Activated CD8-positive, alpha-beta memory T cell treated with anti-CD3 and anti-CD28 coated beads for 4 hours (primary cell): Measurements from ENCODE around the gene HTR3C.
"Not testable (repeated sequence)": the region's sequence is repeated elsewhere in the genome, so short reads cannot be mapped to it uniquely, and the experiment has no call there.

Experiments used
- DNase-seq, 2 donors: peaks; one replicate each; pipeline ENCODE4 v3.0.0-alpha.2; 2020; ENCODE audit warnings: low read depth in 2 of 2

HTR3C gene

GRCh38 chr3:184031187-184031792 lies 21.6 kb upstream of the HTR3C start, which contains the start of gene HTR3D:
TSS of gene HTR3D (plus strand) at chr3:184031742. CDS start at chr3:184031742, 0 bp downstream.
- no peak for DNase-seq

DNA sequence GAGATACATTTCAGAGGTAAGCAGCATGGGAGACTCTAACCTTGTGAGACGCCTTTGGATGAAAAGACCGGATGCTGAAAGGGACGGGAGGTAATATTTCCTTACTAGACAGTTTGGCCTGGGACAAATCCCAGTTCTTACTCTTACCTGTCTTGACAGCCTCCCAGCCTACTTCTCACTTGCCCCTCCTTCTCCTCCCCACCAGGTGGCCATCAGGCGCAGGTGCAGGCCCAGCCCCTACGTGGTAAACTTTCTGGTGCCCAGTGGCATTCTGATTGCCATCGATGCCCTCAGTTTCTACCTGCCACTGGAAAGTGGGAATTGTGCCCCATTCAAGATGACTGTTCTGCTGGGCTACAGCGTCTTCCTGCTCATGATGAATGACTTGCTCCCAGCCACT lies 15.0 kb upstream of the HTR3C start:
- no peak for DNase-seq

DNA sequence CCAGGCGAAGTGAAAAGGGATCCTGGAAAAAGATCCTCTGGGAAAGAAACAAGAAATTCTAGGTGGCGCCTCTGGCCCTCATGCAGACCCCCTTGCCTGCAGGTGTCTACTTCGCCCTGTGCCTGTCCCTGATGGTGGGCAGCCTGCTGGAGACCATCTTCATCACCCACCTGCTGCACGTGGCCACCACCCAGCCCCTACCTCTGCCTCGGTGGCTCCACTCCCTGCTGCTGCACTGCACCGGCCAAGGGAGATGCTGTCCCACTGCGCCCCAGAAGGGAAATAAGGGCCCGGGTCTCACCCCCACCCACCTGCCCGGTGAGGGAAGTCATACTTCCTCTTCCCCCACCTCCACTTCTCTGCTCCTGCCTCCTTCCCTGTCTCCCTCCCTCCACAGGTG lies 14.5 kb upstream of the HTR3C start:
- DNase-seq = not testable (repeated sequence)

DNA sequence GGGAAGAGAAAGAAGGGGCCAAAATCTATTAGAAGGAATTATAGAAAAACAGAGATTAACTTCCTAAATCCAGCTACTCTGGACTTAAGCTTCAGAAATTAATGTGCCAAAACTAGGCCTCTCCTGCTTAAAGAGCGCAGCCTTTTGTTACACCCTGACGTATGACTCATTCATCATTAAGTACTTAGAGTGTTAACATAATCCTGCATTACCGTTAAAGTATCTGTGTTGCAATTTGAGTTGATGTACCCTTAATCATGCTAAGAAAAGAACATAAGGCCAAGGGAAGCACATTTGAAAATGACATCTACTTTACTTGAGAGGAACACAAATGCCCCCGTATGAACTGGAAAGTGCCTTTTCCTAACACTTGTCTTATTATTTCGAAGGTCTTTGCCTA lies 13.4 kb upstream of the HTR3C start:
- DNase-seq = no peak

- DNase-seq = no peak
Observed at GRCh38 chr3:184040010-184040409, 12.8 kb upstream of the HTR3C start.

DNA sequence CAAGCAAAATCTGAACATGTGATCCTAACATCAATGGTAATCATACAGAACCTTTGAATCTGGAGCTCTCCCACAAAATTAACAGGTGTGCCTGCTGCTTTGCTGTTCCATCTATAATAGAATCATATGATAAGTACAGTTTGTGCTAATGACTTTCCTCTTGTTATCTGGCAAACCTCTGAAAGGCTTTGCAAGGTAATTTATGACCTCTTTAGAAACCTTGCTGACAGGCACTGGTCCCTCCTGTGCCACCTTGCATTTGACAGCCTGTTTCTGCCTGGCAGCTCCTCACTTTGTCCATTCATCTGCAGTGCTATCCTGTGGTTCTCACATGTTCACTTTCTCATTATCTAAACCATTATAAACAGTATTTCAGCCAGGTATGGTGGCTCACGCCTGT lies 10.2 kb upstream of the HTR3C start:
- DNase-seq = no peak

DNA sequence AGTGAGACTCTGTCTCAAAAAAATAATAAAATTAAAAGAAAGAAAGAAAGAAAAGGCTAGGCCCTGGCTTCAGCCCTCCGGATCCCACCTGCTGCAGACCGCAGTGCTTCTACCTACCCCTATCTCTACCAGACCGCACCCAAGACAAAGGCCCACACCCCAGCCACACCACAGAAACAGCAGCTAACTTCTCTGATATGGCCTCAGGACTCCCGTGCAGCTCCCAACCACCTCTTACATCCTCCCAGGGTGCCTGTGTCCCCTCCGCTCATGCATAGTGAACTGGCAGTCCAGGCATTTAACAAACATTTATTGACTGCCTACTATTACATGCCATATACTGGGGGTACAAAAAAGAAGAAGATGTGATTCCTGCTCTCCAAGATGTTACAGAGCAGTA lies 6.9 kb upstream of the HTR3C start:
- no peak for DNase-seq

- DNase-seq = no peak
Observed at GRCh38 chr3:184050217-184050847, 2.5 kb upstream of the HTR3C start.

GRCh38 chr3:184058029-184058428 lies 5.2 kb downstream of the HTR3C start:
- DNase-seq = no peak

- DNase-seq = no peak
Observed at GRCh38 chr3:184059424-184059823, 6.6 kb downstream of the HTR3C start.

DNA sequence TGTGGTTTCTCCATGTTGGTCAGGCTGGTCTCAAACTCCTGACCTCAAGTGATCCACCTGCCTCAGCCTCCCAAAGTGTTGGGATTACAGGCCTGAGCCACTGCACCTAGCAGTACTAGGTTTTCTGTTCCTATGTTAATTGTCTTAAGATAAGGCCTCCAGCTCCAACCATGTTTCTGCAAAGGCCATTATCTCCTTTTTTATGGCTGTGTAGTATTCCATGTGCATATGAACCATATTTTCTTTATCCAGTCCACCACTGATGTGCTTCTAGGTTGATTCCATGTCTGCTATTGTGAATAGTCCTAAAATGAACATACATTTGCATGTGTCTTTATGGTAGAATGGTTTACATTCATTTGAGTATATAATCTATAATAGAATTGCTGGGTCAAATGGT lies 9.8 kb downstream of the HTR3C start:
- no peak for DNase-seq

GRCh38 chr3:184066211-184066610 lies 13.4 kb downstream of the HTR3C start:
- DNase-seq = no peak

DNA sequence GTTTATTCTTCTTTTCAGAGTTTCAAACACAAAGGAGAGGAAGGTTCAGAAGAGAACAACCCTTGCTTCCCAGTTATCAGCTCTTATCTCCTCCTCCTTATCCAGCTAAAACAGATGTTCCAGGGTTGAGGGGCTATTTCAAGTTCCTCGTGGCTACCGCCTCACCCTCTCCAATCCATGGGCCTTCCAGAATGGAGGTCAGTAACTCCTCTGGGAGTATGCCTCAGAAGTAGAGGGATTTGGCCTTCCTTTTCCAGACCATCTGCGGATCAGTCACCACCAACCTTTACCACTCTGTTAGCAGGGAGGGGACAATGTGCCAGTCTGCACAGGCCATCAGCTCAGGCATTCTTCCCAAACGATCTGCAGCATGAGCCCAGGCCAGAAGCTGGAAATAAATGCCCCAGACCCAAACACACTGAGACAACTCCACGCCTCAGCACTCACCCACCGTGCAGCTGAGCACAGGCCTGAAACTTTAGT lies 14.8 kb downstream of the HTR3C start:
- DNase-seq = no peak

DNA sequence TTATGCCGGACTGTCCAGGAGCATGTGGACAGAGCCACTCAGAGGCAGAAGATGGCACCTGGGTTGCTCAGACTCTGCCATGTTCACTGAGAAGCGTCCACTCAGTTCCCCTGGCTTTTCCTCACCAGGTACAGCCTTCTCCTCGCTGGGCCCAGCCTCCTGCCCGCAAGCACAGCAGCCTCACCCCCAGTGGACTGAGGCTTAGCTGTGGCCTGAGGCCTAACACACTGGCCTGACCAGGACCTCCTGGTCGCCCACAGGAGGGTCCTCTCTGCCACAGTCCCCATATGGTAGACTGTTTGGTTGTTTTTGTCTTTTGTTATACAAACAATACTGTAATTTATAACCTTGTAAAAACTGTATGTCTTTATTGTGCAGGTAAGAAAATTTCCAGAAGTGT lies 15.5 kb downstream of the HTR3C start:
- DNase-seq = no peak

- not testable (repeated sequence) for DNase-seq
Observed at GRCh38 chr3:184071142-184071541, 18.3 kb downstream of the HTR3C start.

- no peak for DNase-seq
Observed at GRCh38 chr3:184073621-184074020, 20.8 kb downstream of the HTR3C start.

DNA sequence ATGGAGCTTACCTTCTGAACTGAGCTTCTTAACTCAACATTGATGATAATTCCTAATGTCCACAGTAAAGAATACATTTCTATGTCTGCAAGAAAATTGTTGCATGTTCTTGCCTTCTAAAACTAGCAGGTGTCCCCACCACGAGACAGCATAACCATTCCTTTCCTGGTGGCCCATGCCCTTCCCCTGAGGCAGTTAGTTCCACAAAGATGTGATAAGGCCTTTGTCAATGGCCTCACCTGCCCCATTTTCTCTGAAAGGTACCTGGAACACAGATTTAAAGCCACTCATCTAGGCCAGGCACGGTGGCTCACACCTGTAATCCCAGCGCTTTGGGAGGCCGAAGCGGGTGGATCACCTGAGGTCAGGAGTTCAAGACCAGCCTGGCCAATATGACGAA lies 23.1 kb downstream of the HTR3C start:
- no peak for DNase-seq

DNA sequence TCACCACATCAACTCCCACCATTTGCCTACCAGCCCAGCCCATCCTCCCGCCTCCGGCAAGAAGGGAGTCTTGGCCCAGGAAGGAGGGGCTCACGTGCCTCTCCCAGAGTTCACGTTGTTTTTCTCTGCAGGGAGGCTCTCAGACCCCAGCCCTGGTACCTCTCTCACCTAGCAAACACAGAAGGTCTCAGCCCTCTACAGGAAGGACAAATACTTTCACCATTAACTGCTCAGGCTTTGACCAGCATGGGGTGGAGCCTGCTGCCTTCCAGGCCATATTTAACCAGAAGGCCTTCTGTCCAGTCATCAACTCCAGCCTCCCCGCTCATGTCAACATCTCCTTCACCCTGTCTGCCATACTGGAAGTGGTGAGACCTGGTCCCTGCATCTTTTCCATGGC lies 25.0 kb downstream of the HTR3C start:
- DNase-seq = no peak

DNA sequence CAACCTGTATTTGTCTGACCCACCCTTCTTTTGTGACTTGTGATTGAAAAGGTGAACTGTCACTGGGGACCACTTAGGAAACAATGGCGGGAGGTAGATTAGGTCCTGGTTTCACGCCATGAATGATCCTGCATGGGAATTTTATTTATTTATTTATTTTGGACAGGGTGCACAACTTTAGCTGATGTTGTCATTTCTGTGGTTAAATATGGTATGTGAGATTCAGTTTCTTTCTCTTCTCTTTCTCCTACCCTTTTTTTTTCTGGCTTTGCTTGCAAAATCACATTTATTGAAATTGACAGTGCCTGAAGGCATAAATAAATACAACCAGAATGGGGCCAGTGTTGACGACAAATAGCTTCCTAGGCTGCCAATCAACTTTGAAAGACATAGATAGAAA lies 26.0 kb downstream of the HTR3C start:
- DNase-seq = no peak

GRCh38 chr3:184081116-184081830 lies 28.4 kb downstream of the HTR3C start:
- no peak for DNase-seq

DNA sequence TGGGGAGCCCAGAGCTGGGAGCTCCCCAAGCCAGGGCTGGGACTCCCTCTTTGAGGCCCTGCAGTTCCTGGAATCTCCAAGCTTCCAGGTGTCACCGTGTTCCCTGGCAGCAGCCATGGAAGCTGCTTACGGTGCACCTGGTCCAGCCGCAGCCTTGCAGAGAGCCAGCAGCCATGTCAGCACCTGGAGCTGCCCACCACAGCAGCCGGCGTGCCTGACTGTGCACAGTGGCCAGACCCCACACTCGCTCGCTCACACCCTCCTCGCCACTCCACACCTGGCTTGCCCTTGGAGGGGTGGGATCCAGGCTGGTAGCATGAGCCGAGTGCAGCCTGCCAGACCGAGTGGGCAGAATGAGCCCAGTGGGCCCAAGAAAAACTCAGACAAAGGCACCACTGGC lies 29.2 kb downstream of the HTR3C start:
- DNase-seq = no peak

GRCh38 chr3:184082465-184082864 lies 29.6 kb downstream of the HTR3C start:
- no peak for DNase-seq

DNA sequence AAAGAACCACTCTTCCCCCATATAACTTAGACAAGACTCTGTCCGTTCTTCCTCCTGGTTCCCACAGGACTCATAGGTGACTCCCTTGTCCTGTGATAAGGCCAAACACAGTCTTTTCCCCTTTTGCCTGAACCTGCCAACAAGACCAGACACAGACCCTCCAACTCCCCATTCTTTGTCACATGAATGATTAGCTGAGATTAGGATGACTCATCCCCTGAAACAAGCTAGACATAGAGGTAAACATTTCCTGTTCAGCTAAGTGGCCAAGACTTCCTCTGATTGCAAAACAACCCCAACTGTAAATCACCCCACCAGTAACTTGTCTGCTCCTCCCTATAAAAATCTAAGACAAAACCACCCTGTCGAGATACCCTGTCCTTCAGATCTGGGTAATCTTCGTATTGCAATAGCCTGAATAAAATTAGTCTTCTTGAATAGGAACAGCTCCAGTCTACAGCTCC lies 32.6 kb downstream of the HTR3C start:
- no peak for DNase-seq
